NCI-H1092 (cell line): ENCODE data around the gene UBE2C.

Source experiments
- DNase-seq: peaks from one replicate; lab custom pipeline; 2025; lab: John Stamatoyannopoulos, UW

The UBE2C gene

GRCh38 chr20:45833030-45833882 lies 20.8 kb downstream of the UBE2C start, which contains the start of gene SNX21:
Gene SNX21, plus strand, starts transcription at chr20:45833799. Its CDS starts 121 bp downstream, at chr20:45833920.
- no peak for DNase-seq

GRCh38 chr20:45833883-45834796 lies 21.7 kb downstream of the UBE2C start:
- no peak for DNase-seq

- no peak for DNase-seq
Measured at GRCh38 chr20:45834797-45835161, 22.3 kb downstream of the UBE2C start.

GRCh38 chr20:45835329-45835765 lies 22.9 kb downstream of the UBE2C start:
- DNase-seq, result no peak

GRCh38 chr20:45835825-45836224 lies 23.4 kb downstream of the UBE2C start:
- no peak for DNase-seq

GRCh38 chr20:45836841-45837240 lies 24.4 kb downstream of the UBE2C start:
- no peak for DNase-seq

GRCh38 chr20:45840700-45841198 lies 28.3 kb downstream of the UBE2C start:
- DNase-seq, result no peak

GRCh38 chr20:45841407-45842129 lies 29.1 kb downstream of the UBE2C start:
- DNase-seq, result no peak

- no peak for DNase-seq
Measured at GRCh38 chr20:45842169-45842812, 29.8 kb downstream of the UBE2C start.

GRCh38 chr20:45843506-45843905 lies 31.1 kb downstream of the UBE2C start:
- DNase-seq, result no peak

- no peak for DNase-seq
Measured at GRCh38 chr20:45845452-45845851, 33.0 kb downstream of the UBE2C start.

- DNase-seq, result no peak
Measured at GRCh38 chr20:45848421-45848820, 36.0 kb downstream of the UBE2C start.

- DNase-seq, result no peak
Measured at GRCh38 chr20:45848969-45849582, 36.6 kb downstream of the UBE2C start.

- DNase-seq, result no peak
Measured at GRCh38 chr20:45850238-45850637, 37.8 kb downstream of the UBE2C start.

- DNase-seq, result no peak
Measured at GRCh38 chr20:45850926-45851325, 38.5 kb downstream of the UBE2C start.

- DNase-seq, result no peak
Measured at GRCh38 chr20:45851501-45851900, 39.1 kb downstream of the UBE2C start.

GRCh38 chr20:45852326-45852725 lies 39.9 kb downstream of the UBE2C start:
- no peak for DNase-seq

GRCh38 chr20:45853484-45853883 lies 41.0 kb downstream of the UBE2C start:
- DNase-seq, result no peak

- DNase-seq, result peak; percentile 100
Measured at GRCh38 chr20:45857114-45857881, 44.9 kb downstream of the UBE2C start, which contains the start of the genes ACOT8 and ZSWIM3. Gene ACOT8, minus strand, starts transcription at chr20:45857392. Its CDS starts 77 bp downstream, at chr20:45857315. Gene ZSWIM3, plus strand, starts transcription at chr20:45857614. Its CDS starts 212 bp downstream, at chr20:45857826.

- no peak for DNase-seq
Measured at GRCh38 chr20:45857882-45858216, 45.4 kb downstream of the UBE2C start.
